Stimulated activated naive CD8-positive, alpha-beta T cell treated with anti-CD3 and anti-CD28 coated beads, Interleukin-15, Interleukin-2, amounts not matched to agents 100 ng/mL and 50 ng/mL, for 24 hours (primary cell): ENCODE data around the gene AREG.

Experiments used
- H3K27ac Mint-ChIP-seq: one replicate; pipeline ENCODE4 v1.8.0; 2021; ENCODE audit warnings: mild to moderate bottlenecking, mixed read lengths
- H3K27me3 Mint-ChIP-seq: one replicate; pipeline ENCODE4 v1.8.0; 2021; ENCODE audit warnings: mixed read lengths
- H3K36me3 Mint-ChIP-seq: one replicate; pipeline ENCODE4 v1.8.0; 2021; ENCODE audit warnings: low read depth, mixed read lengths
- H3K4me1 Mint-ChIP-seq: one replicate; pipeline ENCODE4 v1.8.0; 2021; ENCODE audit warnings: low read depth, mixed read lengths
- H3K4me3 Mint-ChIP-seq: one replicate; pipeline ENCODE4 v1.8.0; 2021; ENCODE audit warnings: mild to moderate bottlenecking, mixed read lengths
- H3K9me3 Mint-ChIP-seq: one replicate; pipeline ENCODE4 v1.8.0; 2021; ENCODE audit warnings: mixed read lengths

The AREG gene

GRCh38 chr4:74446193-74446868, 1.4 kb downstream of the AREG start:
- Mint-ChIP-seq H3K27me3 (peaks cover 6% of the 10 kb centered on the region), H3K4me1 (peaks cover 13% of the 10 kb centered on the region), H3K27ac (no peak overlapping the region), H3K9me3 (no peaks in the 10 kb centered on the region), H3K36me3 (peaks cover 4% of the 10 kb centered on the region), H3K4me3 (no peak overlapping the region)

GRCh38 chr4:74446896-74447295, 2.0 kb downstream of the AREG start:
- Mint-ChIP-seq H3K27ac (no peak overlapping the region), H3K27me3 (peaks cover 6% of the 10 kb centered on the region), H3K4me3 (no peak overlapping the region), H3K4me1 (peaks cover 13% of the 10 kb centered on the region), H3K36me3 (peaks cover 4% of the 10 kb centered on the region), H3K9me3 (no peaks in the 10 kb centered on the region)

GRCh38 chr4:74447636-74448233, 2.8 kb downstream of the AREG start:
- peaks cover 4% of the 10 kb centered on the region for H3K36me3 Mint-ChIP-seq
- no peaks in the 10 kb centered on the region for H3K9me3 Mint-ChIP-seq
- peaks cover 6% of the 10 kb centered on the region for H3K27me3 Mint-ChIP-seq
- H3K27ac Mint-ChIP-seq, result no peak overlapping the region
- H3K4me3 Mint-ChIP-seq, result no peak overlapping the region
- peaks cover 13% of the 10 kb centered on the region for H3K4me1 Mint-ChIP-seq

- peaks cover 6% of the 10 kb centered on the region for H3K27me3 Mint-ChIP-seq
- H3K9me3 Mint-ChIP-seq, result no peaks in the 10 kb centered on the region
- peaks cover 6% of the 10 kb centered on the region for H3K4me1 Mint-ChIP-seq
- no peak overlapping the region for H3K27ac Mint-ChIP-seq
- no peak overlapping the region for H3K4me3 Mint-ChIP-seq
- peaks cover 4% of the 10 kb centered on the region for H3K36me3 Mint-ChIP-seq
Observed at GRCh38 chr4:74449571-74450297, 4.8 kb downstream of the AREG start.

- no peaks in the 10 kb centered on the region for H3K9me3 Mint-ChIP-seq
- H3K27me3 Mint-ChIP-seq, result peaks cover 6% of the 10 kb centered on the region
- no peak overlapping the region for H3K4me3 Mint-ChIP-seq
- peaks cover 3% of the 10 kb centered on the region for H3K4me1 Mint-ChIP-seq
- H3K36me3 Mint-ChIP-seq, result peaks cover 4% of the 10 kb centered on the region
- H3K27ac Mint-ChIP-seq, result no peak overlapping the region
Observed at GRCh38 chr4:74450298-74450683, 5.4 kb downstream of the AREG start.

- H3K4me1 Mint-ChIP-seq, result no peaks in the 10 kb centered on the region
- no peak overlapping the region for H3K4me3 Mint-ChIP-seq
- H3K27ac Mint-ChIP-seq, result no peak overlapping the region
- H3K36me3 Mint-ChIP-seq, result peaks cover 4% of the 10 kb centered on the region
- H3K9me3 Mint-ChIP-seq, result no peaks in the 10 kb centered on the region
- H3K27me3 Mint-ChIP-seq, result peaks cover 6% of the 10 kb centered on the region
Observed at GRCh38 chr4:74451214-74451661, 6.3 kb downstream of the AREG start.

GRCh38 chr4:74453037-74453635, 8.2 kb downstream of the AREG start:
- no peak overlapping the region for H3K4me3 Mint-ChIP-seq
- no peak overlapping the region for H3K27ac Mint-ChIP-seq
- no peaks in the 10 kb centered on the region for H3K4me1 Mint-ChIP-seq
- H3K27me3 Mint-ChIP-seq, result no peaks in the 10 kb centered on the region
- H3K36me3 Mint-ChIP-seq, result peaks cover 4% of the 10 kb centered on the region
- H3K9me3 Mint-ChIP-seq, result no peaks in the 10 kb centered on the region

GRCh38 chr4:74453829-74454742, 9.2 kb downstream of the AREG start:
- peaks cover 4% of the 10 kb centered on the region for H3K36me3 Mint-ChIP-seq
- no peaks in the 10 kb centered on the region for H3K9me3 Mint-ChIP-seq
- H3K4me3 Mint-ChIP-seq, result no peak overlapping the region
- H3K27me3 Mint-ChIP-seq, result peaks cover 3% of the 10 kb centered on the region
- no peaks in the 10 kb centered on the region for H3K4me1 Mint-ChIP-seq
- H3K27ac Mint-ChIP-seq, result no peak overlapping the region

GRCh38 chr4:74455361-74456055, 10.6 kb downstream of the AREG start:
- no peak overlapping the region for H3K27ac Mint-ChIP-seq
- peaks cover 12% of the 10 kb centered on the region for H3K27me3 Mint-ChIP-seq
- no peaks in the 10 kb centered on the region for H3K4me1 Mint-ChIP-seq
- no peak overlapping the region for H3K4me3 Mint-ChIP-seq
- no peaks in the 10 kb centered on the region for H3K36me3 Mint-ChIP-seq
- peaks cover 6% of the 10 kb centered on the region for H3K9me3 Mint-ChIP-seq

- H3K9me3 Mint-ChIP-seq, result peaks cover 6% of the 10 kb centered on the region
- no peak overlapping the region for H3K27ac Mint-ChIP-seq
- H3K36me3 Mint-ChIP-seq, result no peaks in the 10 kb centered on the region
- no peaks in the 10 kb centered on the region for H3K4me1 Mint-ChIP-seq
- peaks cover 12% of the 10 kb centered on the region for H3K27me3 Mint-ChIP-seq
- H3K4me3 Mint-ChIP-seq, result no peak overlapping the region
Observed at GRCh38 chr4:74456056-74456744, 11.3 kb downstream of the AREG start.

GRCh38 chr4:74456849-74457395, 12.0 kb downstream of the AREG start:
- peaks cover 6% of the 10 kb centered on the region for H3K9me3 Mint-ChIP-seq
- H3K27ac Mint-ChIP-seq, result no peak overlapping the region
- H3K27me3 Mint-ChIP-seq, result peaks cover 12% of the 10 kb centered on the region
- H3K4me1 Mint-ChIP-seq, result no peaks in the 10 kb centered on the region
- no peaks in the 10 kb centered on the region for H3K36me3 Mint-ChIP-seq
- no peak overlapping the region for H3K4me3 Mint-ChIP-seq

GRCh38 chr4:74460833-74461232, 15.9 kb downstream of the AREG start:
- H3K27me3 Mint-ChIP-seq, result peaks cover 18% of the 10 kb centered on the region
- H3K4me3 Mint-ChIP-seq, result no peak overlapping the region
- peaks cover 6% of the 10 kb centered on the region for H3K9me3 Mint-ChIP-seq
- no peak overlapping the region for H3K27ac Mint-ChIP-seq
- H3K4me1 Mint-ChIP-seq, result no peaks in the 10 kb centered on the region
- no peaks in the 10 kb centered on the region for H3K36me3 Mint-ChIP-seq

GRCh38 chr4:74463123-74463522, 18.2 kb downstream of the AREG start:
- no peak overlapping the region for H3K4me3 Mint-ChIP-seq
- no peaks in the 10 kb centered on the region for H3K4me1 Mint-ChIP-seq
- H3K36me3 Mint-ChIP-seq, result no peaks in the 10 kb centered on the region
- H3K27me3 Mint-ChIP-seq, result peaks cover 18% of the 10 kb centered on the region
- H3K9me3 Mint-ChIP-seq, result peaks cover 6% of the 10 kb centered on the region
- H3K27ac Mint-ChIP-seq, result no peak overlapping the region
